GM21786 (cell line): ENCODE results near the gene PCSK9.

Experiments used
- ATAC-seq: cut with Tn5 transposase; IDR thresholded peaks from one replicate; pipeline ENCODE4 v1.9.1; 2021; ENCODE audit not compliant: unreplicated experiment

PCSK9 gene

DNA sequence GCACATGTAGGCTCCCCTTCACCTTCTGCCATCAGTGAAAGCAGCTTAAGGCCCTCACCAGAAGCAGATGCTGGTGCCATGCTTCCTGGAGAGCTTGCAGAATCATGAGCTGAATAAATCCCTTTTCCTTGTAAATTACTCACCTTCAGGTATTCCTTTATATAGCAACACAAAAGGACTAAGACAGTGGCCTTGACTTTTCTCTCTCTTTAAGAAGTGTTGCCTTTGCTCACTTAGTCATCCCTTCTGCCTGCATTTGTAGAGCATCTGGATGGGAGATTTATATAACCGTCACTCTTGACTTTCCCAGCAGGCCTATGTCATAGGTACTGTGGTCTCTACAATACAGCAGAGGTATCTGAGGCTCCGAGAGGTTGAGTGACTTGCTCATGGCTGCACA lies 3.7 kb downstream of the PCSK9 start:
- no peak for ATAC-seq

DNA sequence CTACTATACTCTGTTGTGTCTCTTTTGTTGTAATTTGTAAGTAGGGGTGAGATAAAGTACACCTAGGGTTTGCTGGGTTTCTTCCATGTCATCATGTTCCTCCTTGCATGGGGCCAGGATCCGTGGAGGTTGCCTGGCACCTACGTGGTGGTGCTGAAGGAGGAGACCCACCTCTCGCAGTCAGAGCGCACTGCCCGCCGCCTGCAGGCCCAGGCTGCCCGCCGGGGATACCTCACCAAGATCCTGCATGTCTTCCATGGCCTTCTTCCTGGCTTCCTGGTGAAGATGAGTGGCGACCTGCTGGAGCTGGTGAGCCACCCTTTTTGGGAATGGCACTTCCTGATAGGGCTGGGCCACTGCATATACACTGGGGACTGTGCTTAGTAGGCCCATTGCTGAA lies 4.4 kb downstream of the PCSK9 start:
- no peak for ATAC-seq

DNA sequence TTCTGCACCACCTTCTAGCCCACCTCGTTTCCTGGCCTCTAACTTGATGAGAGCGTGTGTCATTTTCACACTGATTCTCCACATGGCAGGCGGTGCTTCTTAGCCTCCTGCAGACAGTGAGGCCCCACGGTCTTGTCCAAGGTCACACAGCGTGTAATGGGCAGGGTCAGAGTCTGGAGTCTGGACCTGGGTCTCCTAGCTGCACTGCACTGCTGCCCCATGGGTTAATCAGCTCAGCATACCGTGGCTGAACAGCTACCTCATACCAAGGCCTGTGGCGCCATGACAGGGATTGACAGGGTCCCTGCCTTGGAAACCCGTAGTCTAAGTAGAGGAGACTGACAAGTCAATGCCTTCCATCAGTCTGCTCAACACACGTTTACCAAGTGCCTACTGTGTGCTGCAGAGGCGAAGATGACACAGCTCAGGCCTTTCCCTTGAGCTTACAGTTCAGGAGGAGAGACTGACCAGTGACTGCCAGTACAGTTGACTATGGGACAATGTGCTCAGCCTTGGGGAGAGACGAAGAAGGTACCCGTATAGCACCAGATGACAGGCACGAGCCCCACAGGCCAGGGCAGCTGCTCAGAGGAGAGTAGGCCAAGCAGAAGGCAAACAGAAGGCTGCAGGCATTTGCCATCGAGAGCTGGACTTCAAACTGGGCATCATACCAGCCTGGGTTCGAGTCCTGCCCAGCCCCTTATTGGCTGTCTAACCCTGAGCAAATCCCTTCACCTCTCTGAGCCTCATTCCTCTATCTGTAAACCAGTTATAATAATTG lies 5.5 kb downstream of the PCSK9 start:
- ATAC-seq = no peak

DNA sequence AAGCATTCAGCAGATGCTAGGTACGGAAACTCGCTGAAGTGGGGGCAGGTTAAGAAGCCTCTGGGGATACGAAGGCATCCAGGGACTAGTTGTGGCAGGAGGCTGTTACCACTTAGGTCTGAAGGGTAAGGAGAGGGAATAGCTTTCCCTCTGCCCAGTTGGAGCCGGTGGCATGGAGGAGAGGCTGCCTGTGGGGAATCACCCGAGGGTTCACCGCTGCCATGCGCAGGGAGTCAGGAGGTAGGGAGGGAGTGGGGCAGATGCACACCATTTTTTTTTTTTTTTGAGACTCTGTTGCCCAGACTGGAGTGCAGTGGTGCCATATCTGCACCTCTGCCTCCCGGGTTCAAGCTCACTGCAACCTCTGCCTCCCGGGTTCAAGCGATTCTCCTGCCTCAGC lies 6.1 kb downstream of the PCSK9 start:
- no peak for ATAC-seq

DNA sequence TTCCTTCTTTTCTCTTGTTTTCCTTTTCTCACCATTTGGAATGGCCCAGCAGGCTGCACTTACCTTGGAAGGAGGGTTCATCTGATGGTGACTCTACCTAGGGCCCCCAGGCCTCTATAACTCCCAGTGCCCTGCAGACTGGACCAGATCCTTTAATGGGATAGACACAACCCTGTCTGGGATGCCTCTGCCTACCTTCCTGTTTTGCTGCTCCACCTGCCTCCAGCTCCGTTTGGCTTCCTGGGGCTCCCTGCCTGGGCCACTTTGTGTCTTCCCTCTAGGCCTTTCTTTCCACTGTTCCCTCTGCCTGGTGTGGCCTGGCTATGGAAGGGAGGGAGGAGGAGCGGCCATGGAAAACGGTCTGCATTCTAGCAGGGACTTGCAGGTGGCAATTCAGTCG lies 7.5 kb downstream of the PCSK9 start:
- no peak for ATAC-seq

DNA sequence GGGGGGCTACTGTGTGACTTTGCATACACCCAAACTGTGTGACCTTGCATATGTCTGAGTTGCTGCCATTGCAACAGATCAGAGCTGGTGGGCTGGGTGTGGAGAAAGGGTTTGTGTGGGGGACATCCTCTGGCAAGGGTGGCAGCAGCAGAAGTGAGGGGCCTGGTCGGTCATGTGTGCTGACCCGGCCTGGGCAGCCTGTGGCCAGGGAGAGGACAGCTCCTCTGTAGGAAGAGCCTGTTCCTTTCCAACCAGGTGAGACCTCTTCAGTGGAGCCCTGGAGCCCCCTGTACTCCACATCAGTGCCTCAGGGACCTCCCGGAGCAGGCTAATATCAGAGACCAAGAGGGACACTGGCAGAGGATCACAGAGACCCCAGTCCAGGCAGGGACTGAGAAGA lies 8.3 kb downstream of the PCSK9 start:
- no peak for ATAC-seq

DNA sequence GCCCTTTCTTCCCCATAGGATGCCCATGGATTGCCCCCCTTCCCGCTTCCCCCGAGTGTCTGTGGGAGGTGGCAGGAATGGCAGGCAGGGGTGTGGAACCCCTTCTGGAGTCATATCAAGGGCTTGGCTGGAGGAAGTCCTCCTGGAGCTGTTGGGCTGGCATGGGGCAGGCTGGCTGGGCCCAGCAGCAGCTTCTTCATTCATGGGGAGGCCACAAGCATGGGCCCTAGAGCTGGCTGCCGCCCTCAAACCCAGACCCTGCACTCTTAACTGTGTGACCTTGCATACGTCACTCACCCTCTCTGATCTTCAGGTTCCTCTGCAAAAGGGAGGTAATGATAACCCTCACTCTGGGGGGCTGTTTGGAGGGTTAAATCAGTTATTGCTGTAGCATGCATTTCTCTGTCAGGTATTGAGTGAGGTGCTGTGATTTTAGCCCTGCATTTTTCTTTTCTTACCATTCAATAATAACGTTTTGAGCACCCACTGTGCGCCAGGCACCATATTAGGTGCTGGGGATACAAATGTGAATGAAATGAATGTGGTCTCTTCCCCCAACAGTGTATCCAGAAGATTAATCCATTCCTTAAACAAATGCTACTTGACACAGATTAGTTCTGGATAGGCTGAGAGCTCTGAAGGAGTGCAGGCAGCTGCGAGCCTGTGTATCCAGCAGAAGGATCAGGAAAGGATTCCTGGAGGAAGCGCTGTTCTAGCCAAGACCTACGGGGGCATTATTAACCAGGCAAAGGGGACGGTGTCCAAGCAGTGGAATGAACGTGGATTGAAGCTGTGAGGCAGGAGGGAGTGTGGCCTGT lies 9.3 kb downstream of the PCSK9 start:
- no peak for ATAC-seq

DNA sequence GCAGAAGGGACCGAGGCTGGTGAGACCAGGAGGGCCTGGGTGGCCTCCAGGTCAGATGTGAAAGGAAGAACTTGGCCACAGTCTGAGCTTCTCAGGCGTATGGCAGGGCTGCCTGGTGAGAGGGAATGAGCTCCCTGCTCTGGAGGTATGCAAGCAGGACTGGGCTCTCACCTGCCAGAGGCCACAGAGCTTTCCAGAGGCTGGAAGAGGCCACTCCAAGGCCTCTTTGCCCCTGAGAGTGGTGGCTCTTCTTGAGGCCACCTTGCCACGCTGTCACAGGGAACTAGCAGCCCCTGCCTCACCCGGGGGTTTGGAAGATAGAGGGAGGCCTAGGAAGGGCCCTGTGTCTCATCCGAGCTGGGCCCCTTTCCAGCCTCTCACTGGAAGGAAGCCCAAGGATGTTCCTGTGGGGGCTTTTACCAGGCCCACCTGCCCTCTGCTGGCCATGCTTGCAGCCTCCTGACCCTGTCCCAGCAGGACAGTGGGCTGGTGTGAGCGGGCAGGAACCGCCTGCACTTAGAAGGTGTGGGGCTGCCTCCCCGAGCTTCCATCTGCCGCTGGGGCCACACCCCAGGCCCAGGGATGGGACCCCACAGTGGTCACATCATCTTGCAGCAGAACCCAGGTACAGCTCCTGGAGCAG lies 10.0 kb downstream of the PCSK9 start:
- no peak for ATAC-seq

DNA sequence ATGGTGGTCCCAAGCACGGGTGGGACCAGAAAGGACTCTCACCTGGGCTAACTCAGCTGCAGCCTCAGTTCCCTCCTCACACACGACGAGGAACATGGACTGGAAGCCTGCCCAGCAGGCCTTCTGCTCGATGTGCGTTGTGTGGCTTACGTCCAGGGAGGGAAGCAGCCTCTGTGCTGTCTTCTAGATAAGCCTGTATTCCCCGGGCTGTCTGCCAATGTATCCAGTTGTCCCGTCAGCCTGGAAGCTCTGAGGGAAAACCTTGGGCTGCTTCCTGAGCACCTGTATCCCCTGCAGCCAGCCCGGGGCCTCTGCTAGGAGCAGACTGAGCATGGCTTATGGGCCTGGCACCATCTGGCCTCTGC lies 10.5 kb downstream of the PCSK9 start:
- no peak for ATAC-seq

DNA sequence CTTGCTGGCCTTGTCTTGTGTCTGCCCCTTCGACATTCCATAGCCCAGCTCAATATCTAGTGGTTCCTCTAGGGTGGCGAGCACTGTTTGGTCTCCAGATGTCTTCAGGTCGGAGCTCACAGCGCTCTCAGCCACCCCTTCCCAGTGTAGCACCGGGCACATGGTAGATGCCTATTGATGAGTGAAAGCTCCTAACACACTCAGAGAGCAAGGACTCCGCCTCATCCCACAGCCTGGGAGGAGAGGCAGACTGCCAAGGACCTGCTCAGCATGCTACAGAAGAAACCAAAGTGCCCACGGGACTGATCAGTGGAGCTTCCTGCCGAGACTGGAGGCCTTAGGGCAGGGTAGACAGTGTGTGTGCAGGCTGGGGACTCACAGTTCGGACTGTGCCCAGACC lies 10.9 kb downstream of the PCSK9 start:
- no peak for ATAC-seq

DNA sequence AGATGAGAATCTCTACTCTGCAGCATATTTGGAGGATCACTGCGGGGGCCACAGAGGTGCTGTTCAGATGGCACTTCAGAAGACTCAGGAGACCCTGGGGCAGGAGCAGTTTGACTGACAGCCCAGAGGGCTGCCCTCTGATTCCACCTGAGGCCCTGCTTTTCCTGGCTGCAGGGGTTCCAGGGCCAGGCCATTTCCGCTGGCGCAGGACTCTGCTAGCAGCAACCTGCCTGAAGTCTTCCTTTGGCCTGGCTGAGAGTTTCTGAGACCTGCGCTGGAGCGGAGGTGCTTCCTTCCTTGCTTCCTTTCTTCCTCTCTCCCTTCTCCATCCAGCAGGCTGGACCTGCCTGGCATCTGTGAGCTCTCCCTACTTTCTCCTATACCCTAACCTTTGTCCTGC lies 11.8 kb downstream of the PCSK9 start:
- no peak for ATAC-seq

DNA sequence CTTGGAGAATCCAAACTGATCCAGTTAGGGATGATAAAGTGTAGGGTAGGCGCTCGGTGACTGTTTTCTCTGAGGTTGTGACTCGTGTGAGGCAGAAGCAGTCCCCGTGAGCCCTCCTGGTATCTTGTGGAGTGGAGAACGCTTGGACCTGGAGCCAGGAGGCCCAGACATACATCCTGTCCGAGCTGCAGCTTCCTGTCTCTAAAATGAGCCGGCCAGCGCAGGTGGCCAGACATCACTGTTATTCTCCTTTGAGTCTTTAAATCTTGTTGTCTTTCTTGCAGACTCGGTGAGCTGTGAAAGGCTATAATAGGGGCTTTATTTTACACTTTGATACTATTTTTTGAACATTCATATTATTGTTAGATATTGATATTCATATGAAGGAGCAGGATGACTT lies 12.3 kb downstream of the PCSK9 start:
- ATAC-seq = no peak

DNA sequence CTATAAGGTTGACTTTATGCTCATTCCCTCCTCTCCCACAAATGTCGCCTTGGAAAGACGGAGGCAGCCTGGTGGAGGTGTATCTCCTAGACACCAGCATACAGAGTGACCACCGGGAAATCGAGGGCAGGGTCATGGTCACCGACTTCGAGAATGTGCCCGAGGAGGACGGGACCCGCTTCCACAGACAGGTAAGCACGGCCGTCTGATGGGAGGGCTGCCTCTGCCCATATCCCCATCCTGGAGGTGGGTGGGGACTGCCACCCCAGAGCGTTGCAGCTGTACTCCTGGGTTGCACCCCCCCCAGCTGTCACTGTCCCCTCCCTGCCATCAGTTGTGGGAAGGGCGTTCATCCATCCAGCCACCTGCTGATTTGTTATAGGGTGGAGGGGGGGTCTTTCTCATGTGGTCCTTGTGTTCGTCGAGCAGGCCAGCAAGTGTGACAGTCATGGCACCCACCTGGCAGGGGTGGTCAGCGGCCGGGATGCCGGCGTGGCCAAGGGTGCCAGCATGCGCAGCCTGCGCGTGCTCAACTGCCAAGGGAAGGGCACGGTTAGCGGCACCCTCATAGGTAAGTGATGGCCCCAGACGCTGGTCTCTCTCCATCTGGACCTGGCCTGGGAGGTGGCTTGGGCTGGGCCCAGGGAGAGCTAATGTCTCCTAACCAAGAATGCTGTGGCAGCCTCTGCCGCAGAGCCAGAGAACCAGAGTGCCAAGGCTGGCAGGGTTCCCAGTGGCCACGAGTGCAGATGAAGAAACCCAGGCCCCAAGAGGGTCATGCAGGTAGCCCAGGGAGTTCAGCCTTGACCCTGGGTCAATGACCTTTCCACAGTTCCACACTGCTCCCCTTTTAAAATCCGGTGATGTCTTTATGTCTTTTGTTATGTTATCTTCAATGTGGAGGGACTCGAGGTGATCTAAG lies 13.1 kb downstream of the PCSK9 start:
- ATAC-seq = no peak

DNA sequence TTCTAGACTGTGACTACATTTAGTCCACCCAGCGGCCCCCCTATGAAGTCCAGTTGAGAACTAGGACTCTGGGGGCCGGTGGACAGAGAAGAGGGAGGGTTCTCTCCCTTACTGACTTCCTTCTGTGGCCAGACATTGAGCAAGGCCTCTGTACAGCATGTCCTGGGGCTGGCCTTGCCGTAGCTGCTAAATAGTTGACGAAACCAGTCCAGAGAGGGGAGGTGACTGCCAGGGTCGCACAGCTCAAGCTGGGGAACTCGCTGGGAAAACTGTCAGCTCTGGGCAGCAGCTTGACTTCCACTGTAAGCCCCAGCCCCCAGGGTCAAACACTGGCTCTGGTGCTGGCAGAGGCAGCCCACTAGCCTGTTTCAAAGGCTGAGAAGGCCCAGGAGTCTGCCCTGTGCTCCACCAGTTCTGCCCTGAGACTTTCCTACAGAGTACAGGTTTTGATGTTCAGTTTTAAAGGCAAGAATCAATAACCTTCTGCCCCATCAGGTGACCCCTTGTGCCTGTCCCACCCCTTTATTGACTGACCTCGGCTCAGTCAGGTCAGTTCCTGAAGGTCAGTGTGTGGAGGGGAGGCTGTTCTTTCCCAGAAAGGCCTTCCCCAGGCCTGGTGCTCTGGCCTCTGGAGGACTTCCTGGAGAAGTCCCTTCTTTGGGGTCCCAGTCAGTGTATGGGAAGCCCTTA lies 14.1 kb downstream of the PCSK9 start:
- no peak for ATAC-seq

DNA sequence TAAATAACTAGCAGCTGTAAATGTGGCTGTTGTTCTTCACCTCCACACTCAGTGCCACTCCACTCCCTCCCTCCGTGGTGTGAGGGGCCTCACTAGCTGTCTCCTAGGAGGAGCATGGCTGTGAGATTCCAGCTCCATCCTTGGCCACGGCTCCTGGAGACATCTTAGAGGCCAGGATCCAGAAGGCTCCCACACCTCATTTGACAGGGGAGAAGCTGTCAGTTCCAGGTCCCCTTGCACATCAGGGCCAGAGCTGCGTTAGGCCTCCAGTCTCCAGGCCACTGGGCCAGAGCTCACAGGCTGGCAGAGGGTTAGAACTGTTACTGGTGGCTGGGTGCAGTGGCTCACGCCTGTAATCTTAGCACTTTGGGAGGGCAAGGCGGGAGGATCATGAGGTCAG lies 15.0 kb downstream of the PCSK9 start:
- ATAC-seq = no peak

DNA sequence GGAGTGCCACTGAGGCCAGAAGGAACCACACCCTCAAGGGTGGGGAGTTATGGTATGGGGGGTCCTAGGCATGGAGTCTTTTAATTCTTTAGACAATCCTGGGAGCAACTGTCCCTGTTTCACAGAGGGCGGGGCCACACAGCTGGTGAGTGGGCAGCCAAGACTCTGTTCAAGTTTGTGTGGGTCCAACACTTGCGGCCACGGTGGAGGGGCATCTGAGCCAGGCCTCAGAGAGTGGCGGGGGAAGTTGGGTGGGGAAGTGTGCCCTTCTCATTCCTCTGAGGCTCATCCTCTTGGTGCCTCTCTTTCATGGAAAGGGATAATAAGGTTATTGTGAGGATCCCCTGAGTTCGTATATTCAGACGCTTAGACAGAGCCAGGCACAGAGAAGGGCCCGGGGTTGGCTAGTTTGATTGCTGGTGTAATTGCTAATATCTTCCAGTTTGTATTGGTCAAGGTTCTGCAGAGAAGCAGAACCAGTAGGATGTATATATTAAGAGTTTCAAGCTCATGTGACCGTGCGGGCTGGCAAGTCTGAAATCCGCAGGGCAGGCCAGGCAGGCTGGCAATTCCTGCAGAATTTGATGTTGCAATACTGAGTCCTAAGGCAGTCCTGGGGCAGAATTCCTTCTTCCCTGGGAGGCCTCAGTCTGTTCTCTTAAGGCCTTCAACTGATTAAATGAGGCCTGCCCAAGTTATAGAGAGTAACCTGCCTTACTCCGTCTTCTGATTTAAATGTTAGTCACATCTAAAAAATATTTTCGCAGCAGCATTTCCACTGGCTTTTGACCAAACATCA lies 15.9 kb downstream of the PCSK9 start:
- no peak for ATAC-seq

DNA sequence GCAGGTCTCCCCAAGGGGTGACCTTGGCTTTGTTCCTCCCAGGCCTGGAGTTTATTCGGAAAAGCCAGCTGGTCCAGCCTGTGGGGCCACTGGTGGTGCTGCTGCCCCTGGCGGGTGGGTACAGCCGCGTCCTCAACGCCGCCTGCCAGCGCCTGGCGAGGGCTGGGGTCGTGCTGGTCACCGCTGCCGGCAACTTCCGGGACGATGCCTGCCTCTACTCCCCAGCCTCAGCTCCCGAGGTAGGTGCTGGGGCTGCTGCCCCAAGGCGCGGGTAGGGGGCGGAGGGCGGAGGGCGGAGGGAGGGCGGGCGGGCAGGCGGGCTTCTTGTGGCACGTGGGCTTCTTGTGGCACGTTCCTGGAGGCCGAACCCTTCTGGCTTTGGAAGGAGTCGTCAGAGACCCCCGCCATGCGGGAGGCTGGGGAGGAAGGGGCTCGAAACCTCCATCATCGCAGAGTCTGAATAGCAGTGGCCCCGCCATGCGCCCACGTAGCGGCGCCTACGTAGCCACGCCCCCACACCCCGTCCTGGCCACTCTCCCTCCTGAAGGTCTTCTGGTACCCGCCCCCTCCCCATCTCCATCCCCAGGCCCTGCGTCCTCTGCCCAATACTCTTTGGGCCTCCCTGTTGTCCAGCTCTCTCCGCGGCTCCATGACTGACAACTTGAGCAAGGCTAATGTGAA lies 16.7 kb downstream of the PCSK9 start:
- no peak for ATAC-seq

DNA sequence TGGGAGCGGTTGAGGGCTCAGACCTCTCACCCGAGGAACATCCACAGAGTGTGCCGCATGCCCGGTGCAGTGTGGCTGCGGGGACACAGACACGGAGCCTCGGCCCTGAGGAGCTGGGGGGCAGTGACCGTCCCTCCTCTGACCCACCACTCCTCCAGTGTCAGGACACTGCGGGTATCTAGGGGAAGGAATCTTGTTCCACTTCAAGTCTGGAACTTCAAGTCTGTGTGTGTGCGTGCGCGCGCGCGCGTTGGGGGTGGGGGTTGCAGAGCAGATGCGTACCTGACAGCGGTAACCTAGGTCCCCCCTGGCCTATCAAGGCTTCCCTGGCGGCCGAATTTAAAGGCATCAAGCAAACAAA lies 17.3 kb downstream of the PCSK9 start:
- no peak for ATAC-seq

DNA sequence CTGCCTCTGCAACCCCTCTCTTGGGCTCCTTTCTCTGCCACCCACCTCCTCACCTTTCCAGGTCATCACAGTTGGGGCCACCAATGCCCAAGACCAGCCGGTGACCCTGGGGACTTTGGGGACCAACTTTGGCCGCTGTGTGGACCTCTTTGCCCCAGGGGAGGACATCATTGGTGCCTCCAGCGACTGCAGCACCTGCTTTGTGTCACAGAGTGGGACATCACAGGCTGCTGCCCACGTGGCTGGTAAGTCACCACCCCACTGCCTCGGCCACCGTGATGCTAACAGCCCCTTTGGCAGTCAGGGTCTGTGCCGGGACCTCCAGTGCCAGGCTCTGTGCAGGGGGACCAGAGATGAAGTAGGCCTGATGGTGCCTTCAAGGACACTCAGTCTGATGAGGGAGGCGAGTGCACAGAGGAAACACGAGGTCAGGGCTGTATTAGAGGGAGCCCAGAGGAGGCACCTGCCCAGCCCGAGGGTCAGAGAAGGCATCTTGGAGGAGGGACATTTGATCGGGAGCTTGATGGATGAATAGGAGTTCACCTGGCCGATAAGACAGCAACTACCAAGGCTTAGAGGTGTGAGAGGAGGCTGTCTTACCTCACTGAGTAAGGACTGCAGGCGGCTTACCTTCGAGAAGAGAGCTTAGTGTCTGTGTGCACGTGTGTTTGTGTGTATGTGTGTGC lies 18.1 kb downstream of the PCSK9 start:
- ATAC-seq = no peak
